ENCODE measurements around the gene CPPED1.
"Not testable (repeated sequence)": the region's sequence is repeated elsewhere in the genome, so short reads cannot be mapped to it uniquely, and the experiment has no call there.

The CPPED1 gene

DNA sequence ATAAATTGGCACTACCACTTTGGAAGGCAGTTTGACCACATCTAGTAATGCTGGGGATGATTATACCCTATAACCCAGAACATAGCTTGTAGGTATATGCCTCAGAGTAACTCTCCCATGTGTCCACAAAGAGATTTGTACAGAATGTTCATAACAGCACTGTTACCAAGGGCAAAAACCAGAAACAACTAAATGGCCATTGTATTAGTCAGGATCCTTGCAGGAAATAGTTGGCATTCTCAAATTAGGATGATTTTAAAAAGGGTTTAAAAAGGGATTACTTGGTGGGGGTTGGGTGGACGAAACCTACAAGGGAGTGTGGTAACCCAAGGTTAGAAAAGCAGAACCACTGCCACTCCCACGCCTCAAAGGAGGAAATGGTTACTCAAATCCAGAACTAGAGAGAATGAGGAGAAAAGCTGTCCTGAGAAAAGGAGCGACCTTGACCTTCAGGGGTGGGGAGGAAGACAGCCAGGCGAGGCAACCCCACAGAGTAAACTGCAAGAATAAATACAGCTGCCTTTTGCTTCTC lies 2.1 kb downstream of the CPPED1 start:
- peak; percentile 81 for DNase-seq

DNA sequence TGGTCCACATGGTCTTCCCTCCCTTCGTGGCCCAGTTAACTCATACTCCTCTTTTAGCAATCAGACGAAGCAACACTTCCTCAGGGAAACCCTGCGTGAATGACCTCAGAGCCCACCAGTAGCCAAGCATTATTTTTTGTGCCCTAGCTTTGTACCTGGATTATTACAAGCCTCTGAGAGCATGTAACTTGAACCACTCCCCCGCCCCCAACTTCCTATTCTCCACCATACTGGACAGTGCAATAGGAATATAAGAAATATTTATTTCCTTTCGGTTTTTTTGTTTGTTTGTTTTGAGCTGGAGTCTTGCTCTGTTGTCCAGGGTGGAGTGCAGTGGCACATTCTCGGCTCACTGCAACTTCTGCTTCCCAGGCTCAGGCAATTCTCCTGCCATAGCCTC lies 2.9 kb downstream of the CPPED1 start:
- no peak for DNase-seq

DNA sequence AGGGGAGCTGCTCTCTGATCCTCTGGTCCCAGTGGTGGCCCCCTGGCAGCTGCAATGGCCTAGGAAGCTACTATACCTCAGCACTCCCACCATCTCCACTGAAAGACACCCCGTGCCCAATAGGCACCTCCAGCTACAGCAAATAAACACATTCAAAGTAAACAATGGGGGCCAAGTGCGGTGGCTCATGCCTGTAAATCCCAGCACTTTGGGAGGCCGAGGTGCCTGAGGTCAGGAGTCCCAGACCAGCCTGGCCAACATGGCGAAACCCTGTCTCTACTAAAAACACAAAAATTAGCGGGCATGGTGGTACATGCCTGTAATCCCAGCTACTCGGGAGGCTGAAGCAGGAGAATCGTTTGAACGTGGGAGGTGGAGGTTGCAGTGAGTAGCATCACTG lies 3.7 kb downstream of the CPPED1 start:
- not testable (repeated sequence) for DNase-seq

DNA sequence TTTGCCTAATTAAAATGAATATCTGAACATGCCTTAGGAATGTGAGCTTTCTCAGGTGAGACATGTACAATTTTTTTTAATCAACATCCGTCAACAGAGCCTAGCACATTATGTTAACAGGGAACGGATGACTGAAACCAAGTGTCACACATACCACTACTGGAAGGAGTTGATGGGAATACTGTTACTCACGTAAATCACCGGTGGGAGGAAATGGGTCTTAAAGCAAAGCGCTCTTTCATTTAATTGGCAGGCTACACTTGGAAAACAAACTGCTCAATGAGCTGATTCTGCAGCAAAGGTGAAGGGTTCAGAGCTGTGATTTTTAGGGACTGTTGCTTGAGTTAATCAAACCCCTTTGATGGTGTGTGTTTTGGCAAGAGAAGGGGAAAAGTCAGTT lies 4.8 kb downstream of the CPPED1 start:
- DNase-seq = no peak

DNA sequence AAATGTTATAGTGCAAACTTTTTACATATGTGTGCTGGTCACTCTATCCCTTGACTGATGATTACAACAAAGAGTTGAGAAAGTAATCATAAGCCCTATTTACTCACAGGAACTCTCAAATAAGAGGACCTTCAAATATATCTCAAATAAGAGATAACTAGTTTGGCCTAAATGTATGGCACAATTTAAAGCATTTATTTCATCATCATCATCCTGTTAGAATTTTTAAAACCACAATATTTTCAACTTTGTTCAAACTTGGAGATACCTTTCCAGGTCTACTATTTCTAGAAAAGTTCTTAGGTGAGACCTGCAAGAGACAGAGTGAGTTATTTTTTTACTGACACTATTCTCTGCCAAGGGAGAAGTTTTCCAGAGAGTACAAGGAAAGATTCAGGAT lies 5.5 kb downstream of the CPPED1 start:
- DNase-seq = no peak

DNA sequence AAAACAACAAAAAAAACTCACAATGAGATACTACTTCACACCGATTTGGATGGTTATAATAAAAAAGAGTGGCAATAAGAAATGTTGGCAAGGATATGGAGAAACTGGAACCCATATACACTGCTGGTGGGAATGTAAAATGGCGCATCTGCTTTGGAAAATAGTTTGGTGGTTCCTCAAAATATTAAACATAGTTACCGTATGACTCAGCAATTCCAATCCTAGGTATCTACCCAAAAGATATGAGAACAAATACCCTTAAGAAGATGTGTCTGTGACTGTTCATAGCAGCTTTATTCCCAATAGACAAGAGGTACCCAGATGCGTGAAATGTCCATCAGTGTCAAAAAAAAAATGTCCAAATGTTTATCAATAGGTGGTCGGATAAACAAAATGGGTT lies 7.2 kb downstream of the CPPED1 start:
- DNase-seq = no peak

DNA sequence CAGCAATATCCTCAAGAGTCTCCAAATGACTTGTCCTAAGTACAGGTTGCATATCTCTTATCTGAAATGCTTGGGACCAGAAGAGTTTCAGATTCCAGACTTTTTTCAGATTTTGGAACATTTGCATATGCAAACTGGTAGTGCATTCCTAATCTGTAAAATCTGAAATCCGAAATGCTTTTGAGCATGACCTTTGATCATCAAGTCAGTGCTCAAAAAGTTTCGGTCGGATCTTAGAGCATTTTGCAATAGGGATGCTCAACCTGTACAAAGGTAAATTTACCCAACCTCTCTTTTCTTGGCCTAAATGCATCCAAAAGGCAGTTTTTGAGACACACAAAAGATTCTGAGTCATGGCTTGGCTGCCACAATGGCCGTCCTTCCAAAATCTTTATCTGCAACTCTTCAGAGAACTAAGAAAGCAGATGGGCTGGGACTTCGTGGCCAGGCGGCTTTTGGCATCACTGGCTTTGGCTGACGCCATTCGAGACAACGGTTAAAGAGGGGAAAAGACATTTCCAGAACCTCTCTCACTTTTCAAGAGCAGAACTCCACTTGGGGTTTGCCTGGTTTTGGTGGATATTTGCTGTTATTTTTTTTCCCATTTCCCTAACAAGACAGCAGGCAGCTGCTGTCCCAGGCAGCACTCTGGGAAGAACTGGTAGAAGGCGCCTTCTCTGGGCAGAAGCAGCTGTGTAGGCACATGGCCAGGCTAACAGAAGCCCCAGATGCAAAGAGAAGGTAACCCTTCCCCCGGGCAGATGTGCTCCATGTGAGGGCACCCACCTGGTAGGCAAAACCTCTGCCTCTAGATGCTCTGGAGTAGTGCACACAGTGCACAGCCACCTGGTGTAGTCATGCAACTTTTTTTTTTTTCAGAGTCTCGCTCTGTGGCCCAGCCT lies 8.9 kb downstream of the CPPED1 start:
- DNase-seq = no peak

DNA sequence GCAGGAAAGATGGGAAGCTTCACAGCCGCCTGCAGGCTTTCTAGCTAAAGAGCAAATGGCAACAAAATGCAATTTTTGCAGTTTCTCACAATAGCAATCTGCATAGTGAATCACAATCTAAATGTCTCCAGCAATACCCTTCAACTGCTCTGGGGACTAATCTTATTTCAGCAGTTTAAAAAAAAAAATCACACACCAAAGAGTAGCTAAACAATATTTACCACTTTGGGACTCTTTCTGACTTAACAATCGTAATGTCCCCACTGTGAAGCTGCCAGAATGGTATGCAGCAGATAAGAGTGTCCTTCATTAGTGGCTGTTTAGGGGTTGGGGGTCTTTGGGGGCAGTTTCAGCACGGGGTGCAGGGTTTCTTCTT lies 9.8 kb downstream of the CPPED1 start:
- DNase-seq = no peak

DNA sequence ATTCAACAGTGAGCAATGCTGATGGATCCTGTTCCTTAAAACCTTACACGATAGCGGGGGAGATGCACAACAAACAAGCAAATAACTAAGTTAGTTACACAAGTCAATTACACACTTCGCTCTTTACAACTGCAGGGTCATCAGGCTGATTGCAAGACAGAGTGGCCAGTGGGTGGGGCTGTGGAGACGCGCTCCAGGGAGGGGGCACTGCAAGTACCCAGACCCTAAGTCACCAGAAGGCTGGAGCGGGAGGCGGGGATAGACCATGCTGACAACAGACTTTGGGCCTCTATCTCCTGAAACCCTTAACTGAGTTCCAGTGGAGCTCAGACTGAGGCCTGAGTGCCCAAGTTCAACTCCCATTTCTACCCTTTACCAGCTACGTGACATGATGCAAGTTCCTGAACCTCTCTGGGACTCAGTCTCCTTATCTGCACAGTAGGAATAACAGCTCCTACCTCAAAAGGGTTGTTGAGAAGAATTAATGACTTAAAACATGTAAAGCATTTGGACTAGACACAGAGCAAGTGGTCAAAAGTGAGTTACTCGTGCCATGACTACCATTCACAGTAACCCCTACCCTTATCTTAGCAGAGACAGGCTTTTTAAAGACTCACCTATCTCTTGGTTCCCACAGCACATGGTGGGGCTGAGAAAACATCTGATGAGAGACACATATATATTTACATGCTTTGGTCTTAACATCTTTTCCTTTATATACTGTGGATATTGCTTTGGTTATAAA lies 10.4 kb downstream of the CPPED1 start:
- DNase-seq = no peak

DNA sequence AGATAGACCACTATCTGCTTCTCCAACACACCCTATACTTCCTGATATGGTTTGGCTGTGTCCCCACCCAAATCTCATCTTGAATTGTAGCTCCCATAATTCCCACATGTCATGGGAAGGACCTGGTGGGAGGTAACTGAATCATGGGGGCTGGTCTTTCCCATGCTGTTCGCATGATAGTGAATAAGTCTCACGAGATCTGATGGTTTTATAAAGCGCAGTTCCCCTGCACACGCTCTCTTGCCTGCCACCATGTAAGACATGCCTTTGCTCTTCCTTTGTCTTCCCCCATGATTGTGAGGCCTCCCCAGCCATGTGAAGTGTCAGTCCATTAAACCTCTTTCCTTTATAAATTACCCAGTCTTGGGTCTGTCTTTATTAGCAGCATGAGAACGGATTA lies 11.2 kb downstream of the CPPED1 start:
- DNase-seq = not testable (repeated sequence)

DNA sequence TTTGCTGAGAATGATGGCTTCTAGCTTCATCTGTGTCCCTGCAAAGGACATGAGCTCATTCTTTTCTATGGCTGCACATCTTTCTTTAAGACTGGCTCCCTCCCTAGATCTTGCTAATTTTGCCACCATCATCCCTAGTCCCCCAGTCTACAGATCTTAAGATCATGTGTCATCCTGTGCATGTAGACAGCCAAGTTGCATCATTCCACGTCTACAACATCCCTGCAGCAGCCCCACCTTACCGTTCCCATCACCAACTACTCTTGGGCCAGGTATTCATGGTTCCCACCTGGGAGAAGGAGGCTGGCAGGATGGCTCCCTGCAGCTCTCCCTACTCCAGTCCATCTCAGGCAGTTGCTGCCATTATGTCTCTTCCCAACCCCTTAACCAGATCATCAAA lies 12.3 kb downstream of the CPPED1 start:
- DNase-seq = no peak

DNA sequence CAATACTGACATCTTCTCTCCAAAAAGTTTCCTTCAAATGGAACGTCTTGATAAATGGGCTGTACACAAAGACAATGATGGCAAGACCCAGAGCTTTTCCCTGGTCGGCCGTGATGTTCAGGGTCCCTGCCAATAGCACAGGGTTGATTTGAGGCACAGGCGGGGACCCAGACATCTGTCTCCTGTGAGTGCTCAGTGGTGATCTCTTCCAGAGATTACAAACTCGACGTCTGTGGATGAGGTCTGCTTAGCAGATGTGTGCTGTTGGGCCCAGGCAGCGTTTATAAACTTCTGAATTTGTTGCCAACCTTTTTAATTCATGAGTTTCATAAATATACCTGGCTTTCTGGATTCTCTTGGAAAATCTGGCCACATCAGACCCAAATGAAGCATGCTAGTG lies 14.9 kb downstream of the CPPED1 start:
- no peak for DNase-seq

DNA sequence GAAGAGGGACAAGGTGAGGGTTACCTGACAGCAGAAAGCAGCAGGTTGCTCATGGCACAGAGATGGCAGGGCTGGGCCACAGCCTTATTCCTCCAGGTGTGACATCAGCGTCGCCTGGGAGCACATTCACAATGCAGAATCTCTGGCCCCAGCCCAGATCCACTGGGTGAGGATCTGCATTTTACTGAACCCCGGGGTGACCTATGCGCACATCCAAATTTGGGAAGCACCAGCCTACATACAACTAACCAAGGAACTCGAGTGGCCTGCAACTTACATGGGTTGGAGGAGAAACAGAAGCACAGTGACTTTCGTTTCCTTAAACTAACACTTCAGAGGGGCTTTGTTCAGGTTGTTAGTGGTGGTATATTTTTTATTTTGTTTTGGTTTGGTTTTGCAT lies 17.6 kb downstream of the CPPED1 start:
- DNase-seq = no peak

DNA sequence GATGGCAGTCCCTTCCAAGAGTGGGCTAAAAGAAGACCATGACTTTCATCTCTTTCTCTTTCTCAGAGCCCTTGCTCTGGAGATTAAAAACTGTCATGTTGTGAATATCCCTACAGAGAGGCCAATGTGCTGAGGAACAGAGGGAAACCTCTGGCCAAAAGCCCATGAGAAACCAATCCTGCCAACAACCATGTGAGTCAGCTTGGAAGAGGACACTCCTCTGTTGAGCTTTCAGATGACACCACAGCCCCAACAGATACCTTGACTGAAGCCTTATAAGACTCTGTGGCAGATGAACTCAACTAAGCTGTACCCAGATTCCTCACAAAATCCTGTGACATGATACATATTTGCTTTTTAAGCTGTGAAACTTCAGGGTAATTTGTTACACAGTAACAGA lies 19.6 kb downstream of the CPPED1 start:
- DNase-seq = no peak

DNA sequence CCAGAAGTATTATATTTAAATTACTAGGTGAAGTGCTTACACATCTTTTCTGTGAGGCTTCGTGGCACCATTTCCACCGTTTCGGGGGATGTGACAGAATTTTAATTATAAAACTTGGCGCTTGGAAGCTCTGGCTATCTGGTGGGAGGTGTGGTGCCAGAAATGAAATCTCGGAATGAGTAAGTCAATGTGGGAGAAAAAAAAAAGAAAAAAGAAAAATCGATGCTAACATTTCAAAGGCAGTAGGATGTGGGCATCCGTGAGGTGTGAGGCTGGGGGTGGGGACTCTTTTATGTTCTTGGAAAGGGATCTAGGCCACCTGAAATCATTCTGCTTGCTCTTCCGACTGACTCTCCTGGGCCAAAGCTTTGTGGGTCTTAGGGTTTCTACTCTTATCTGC lies 21.9 kb downstream of the CPPED1 start:
- DNase-seq = peak; percentile 55

DNA sequence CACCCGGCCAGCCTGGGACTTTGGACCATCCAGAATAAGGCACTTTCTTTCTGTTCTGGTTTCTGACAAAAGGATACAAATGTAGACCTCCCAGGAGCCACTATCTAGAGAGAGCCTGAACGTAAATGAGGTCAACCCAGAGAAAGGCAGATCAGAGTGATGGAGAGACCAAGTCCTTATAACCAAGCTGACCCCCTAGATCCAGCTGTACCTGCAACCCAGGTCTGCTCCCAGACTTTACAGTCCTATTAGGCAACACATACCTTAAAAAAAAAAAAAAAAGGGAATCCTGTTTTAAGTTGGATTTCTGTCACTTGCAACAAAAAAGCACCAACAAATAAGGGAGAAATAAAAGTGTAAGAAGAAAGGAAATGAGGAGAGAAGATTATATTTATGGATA lies 23.2 kb downstream of the CPPED1 start:
- no peak for DNase-seq

DNA sequence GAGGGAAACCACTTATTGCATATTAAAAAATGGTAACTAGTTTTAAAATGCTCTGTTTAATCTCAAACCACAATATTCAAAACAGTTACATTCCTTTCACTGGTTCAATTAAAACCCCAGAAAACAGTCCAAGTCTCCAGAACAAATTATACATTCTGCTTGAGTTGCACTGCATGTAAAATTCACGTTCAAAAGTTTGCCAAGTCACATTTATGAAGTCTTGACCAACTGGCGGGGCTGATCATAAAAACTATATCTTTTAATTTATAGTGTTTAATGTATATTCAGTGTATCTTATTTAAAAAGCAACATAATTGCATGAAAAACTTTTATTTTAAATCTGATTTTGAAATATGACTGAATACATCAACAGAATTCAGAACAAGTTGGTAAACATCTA lies 25.0 kb downstream of the CPPED1 start:
- DNase-seq = no peak

DNA sequence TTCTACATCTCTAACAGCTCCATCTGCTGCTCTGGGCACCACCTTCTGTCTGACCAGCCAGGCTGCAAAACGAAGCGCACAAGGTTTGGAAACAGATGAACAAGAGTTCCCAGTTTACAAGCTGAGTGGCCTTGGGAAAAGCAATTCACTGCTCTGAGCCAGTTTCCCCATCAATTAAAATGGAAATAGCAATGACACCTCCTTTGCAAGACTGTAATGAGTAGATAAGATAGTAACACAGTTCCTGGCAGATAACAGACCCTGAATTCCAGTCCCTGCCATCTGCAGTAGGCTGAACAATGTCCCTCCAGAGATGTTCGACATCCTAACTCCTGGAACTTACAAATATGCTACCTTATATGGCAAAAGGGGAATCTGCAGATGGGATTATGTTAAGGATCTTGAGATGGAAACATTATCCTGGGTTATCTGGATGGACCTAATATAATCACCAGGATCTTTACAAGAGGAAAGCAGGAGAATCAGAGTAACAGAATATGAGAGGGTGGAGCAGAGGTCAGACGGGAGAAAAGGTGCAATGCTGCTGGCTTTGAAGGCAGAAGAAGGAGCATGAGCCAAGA lies 27.9 kb downstream of the CPPED1 start:
- no peak for DNase-seq

DNA sequence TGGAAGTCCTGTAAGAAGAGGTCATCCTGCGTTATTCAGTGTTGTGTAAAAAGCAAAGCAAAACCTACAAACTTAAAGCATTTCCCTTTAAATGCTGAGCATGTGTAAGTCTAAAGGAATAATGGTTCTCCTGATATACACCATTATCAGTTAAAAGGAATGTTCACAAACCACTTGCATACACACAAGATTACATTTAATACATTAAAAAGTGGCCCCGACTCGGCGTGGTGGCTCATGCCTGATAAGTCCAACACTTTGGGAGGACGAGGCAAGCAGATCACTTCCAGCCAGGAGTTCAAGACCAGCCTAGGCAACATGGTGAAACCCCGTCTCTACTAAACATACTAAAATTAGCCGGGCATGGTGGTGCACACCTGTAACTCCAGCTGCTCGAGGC lies 30.5 kb downstream of the CPPED1 start:
- DNase-seq = no peak

DNA sequence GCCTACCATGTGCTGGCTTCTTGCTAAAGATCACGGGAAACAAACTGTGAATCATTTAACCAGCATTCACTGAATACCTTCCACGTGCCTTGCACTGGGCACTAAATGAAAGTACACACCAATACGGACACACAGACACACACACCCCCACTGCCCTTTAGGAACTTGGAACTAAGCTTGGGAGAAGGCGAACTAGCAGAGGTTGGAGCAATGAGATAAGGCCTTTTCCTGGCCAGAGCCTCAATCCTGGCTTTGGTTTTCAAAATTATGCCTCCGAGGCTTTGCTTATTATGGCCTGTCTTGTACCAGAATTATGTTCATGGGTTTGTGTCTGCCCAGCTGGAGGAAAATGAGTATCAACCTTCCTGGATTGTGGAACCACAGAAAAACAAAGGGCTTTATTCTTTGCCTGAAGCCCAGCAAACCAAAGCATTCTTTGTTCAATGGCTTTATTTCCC lies 32.3 kb downstream of the CPPED1 start:
- DNase-seq = no peak

DNA sequence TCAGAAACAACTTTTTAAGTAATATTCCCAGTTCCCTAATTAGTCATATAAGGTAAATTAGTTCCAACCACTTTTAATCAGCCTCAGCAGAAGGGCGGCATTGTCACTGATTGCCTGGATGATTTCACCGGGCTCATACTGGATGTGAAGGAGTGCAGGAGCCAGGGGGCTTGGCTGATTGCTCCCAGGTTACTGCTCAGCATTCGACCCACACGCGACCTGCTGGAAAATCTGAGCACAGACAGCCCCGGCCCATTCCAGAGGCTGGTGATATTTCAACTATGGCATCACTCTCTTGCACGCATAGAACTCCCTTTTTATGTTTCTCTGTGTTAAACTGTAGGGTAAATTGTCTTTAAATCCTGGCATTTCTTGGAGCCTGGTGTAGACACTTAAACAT lies 34.2 kb downstream of the CPPED1 start:
- DNase-seq = no peak

DNA sequence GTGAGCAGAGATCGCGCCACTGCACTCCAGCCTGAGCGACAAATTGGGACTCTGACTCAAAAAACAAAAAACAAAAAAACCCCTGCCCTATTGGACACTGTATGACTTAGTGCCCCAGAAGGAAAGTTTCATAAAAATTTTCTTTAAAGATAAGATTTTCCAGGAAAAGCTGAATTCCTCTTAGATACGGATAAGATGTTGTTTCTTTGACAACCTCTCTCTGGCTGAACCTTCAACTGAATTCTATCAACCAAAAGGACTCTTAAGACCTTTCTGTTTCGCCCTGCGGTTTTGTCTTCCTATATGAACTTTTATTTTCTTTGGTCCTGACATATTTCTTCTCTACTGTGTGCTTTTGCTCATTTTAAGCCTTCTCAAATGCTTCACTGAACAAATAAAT lies 35.8 kb downstream of the CPPED1 start:
- DNase-seq = peak; percentile 44

DNA sequence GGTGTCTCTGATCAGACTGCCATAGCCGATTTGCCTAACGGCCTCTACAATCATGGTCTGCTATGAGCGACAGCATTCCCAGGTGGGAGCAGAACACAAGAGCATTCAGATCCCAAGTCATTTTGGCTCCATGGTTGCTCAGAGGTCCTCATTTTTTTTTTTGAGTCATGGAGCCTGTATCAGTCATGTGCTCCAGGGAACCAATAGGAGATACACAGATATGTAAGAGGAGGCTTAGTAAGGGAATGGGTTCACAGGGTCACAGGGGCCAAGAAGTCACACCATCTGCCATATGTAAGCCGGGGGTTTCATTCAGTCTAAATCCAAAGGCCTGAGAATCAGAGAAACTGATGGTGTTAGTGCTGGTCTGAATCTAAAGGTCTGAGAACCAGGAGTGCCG lies 36.8 kb downstream of the CPPED1 start:
- DNase-seq = no peak

DNA sequence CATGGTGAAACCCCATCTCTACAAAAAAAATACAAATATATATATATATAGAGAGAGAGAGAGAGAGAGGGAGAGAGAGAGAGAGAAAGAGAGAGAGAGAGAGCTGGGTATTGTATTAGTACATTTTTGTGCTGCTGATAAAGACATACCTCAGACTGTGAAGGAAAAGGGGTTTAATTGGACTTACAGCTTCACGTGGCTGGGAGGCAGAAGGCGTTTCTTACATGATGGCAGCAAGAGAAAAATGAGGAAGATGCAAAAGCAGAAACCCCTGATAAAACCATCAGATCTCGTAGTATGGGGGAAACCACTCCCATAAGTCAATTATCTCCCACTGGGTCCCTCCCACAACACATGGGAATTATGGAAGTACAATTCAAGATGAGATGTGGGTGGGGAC lies 37.5 kb downstream of the CPPED1 start:
- DNase-seq = not testable (repeated sequence)
